HepG2 (cell line): ENCODE data around the gene SATB1. TPM values are rescaled to one million over a fixed set of nuclear protein-coding genes. Genes with fewer than 3 reads are reported as not detected.

Experiments
- ATAC-seq: fragments of 200-7000 bp; cut with Tn5 transposase; 3 replicates; pipeline ENCODE4 v1.9.1; 2020; ENCODE audit warnings: mild to moderate bottlenecking, moderate library complexity
- BruUV-seq: library from RNA; stranded (reverse); fragments of 400-500 nt; replicated peaks from 2 replicates; lab custom pipeline; 2021; lab: Mats Ljungman, UMichigan
- CTCF ChIA-PET: fragments of 300-600 bp; formaldehyde crosslinking; extraction: SDS; loops from one replicate; lab custom pipeline; 2021; ENCODE audit warnings: low total read pairs, inconsistent platforms, low intra/inter-chr PET ratio; lab: Yijun Ruan, JAX
- POLR2A ChIA-PET: fragments of 350-600 bp; sonication (Branson Sonifier 250); formaldehyde crosslinking; loops from one replicate; lab custom pipeline; 2020; ENCODE audit warnings: antibody characterized with exemption, inconsistent platforms; lab: Yijun Ruan, JAX
- DNase-seq: peaks from one replicate; pipeline ENCODE4 v3.0.0-alpha.2; 2015; ENCODE audit warnings: low spot score
- FAIRE-seq: peaks from 3 replicates; lab custom pipeline; 2011; peaks lifted over from hg19 to GRCh38; lab: Jason Lieb, UNC
- H2AFZ ChIP-seq: one replicate; pipeline ENCODE4 v1.6.1; 2011; ENCODE audit warnings: low read length, inconsistent platforms
- H3K27ac ChIP-seq: fragments of 300-600 bp; 3 replicates; pipeline ENCODE4 v1.8.0; 2011; ENCODE audit warnings: mixed run types, mild to moderate bottlenecking, mixed read lengths, low read length, inconsistent platforms; ENCODE audit not compliant: insufficient read depth; ENCODE audit errors: extremely low read length
- H3K27me3 ChIP-seq, 2 experiments: fragments of 200-600 bp in 1 of 2; 2 replicates in 1 of 2; 3 replicates in 1 of 2; pipeline versions ENCODE4 v1.6.0 to v1.8.0; 2011; ENCODE audit warnings: low read length in 2 of 2, mild to moderate bottlenecking in 2 of 2, moderate library complexity in 2 of 2, inconsistent platforms in 1 of 2; ENCODE audit not compliant: insufficient read depth in 2 of 2, control insufficient read depth in 1 of 2
- H3K36me3 ChIP-seq, 2 experiments: fragments of 200-600 bp in 1 of 2; replicated peaks in 1 of 2; 2 replicates in 1 of 2; 3 replicates in 1 of 2; pipeline versions ENCODE4 v1.5.1 to v1.8.0; 2011; ENCODE audit warnings: low read length in 2 of 2, inconsistent platforms in 1 of 2; ENCODE audit not compliant: insufficient read depth in 2 of 2, control insufficient read depth in 1 of 2
- H3K4me1 ChIP-seq: 2 replicates; pipeline ENCODE4 v1.5.1; 2012; ENCODE audit warnings: low read length, inconsistent platforms; ENCODE audit not compliant: insufficient read depth
- H3K4me2 ChIP-seq: 2 replicates; pipeline ENCODE4 v1.6.0; 2011; ENCODE audit warnings: low read depth, low read length, inconsistent platforms
- H3K4me3 ChIP-seq, 3 experiments: fragments of 200-600 bp in 1 of 3; sonication (generic), shearing (Covaris generic) in 1 of 3; replicated peaks in 1 of 3; 2 replicates each; pipeline ENCODE4 v1.5.1; 2011 to 2016; ENCODE audit warnings: low read length in 3 of 3, inconsistent platforms in 2 of 3, low read depth in 2 of 3, mild to moderate bottlenecking in 2 of 3, control low read depth in 1 of 3, mixed read lengths in 1 of 3; ENCODE audit not compliant: insufficient read depth in 1 of 3
- H3K79me2 ChIP-seq: one replicate; pipeline ENCODE4 v1.6.1; 2011; ENCODE audit warnings: low read length, inconsistent platforms; ENCODE audit not compliant: insufficient read depth
- H3K9ac ChIP-seq: 2 replicates; pipeline ENCODE4 v1.6.0; 2011; ENCODE audit warnings: mild to moderate bottlenecking, low read depth, low read length, inconsistent platforms; ENCODE audit not compliant: insufficient read depth
- H3K9me3 ChIP-seq: 2 replicates; pipeline ENCODE4 v1.5.1; 2012; ENCODE audit warnings: mild to moderate bottlenecking, low read length
- H4K20me1 ChIP-seq: 2 replicates; pipeline ENCODE4 v1.6.0; 2011; ENCODE audit warnings: inconsistent platforms, mild to moderate bottlenecking, low read length, moderate library complexity; ENCODE audit not compliant: insufficient read depth
- ATF7 ChIP-seq, 2 experiments: fragments of 450-650 bp in 1 of 2; sonication (generic) in 1 of 2; formaldehyde crosslinking in 1 of 2; IDR thresholded peaks; 2 replicates each; pipeline versions ENCODE4 v1.4.0 to v1.6.1; 2016 to 2020; ENCODE audit warnings: antibody characterized with exemption in 1 of 2, mild to moderate bottlenecking in 1 of 2, missing genetic modification reagents in 1 of 2
- CEBPB ChIP-seq: IDR thresholded peaks from 2 replicates; pipeline ENCODE4 v1.6.1; 2011; ENCODE audit warnings: low read depth, low read length, improper control_type of control experiment, borderline replicate concordance
- FOXP4 ChIP-seq: sonication (generic); formaldehyde crosslinking; IDR thresholded peaks from 2 replicates; pipeline ENCODE4 v1.4.0; 2020; ENCODE audit warnings: missing genetic modification reagents
- HNRNPK ChIP-seq: fragments of 200-400 bp; formaldehyde crosslinking; IDR thresholded peaks from 2 replicates; pipeline ENCODE4 v1.6.1; 2018; ENCODE audit warnings: low read length, low read depth, moderate library complexity, mild to moderate bottlenecking; ENCODE audit not compliant: poor library complexity, severe bottlenecking
- NR2C2 ChIP-seq: sonication (generic); formaldehyde crosslinking; IDR thresholded peaks from 2 replicates; pipeline ENCODE4 v1.4.0; 2020; ENCODE audit warnings: missing genetic modification reagents, mild to moderate bottlenecking, moderate library complexity, borderline replicate concordance
- ZBTB2 ChIP-seq: sonication (generic); formaldehyde crosslinking; IDR thresholded peaks from 2 replicates; pipeline ENCODE4 v1.8.0; 2022; ENCODE audit warnings: low read depth, missing genetic modification reagents
- ZBTB49 ChIP-seq: sonication (generic); formaldehyde crosslinking; IDR thresholded peaks from 2 replicates; pipeline ENCODE4 v1.4.0; 2020; ENCODE audit warnings: missing genetic modification reagents, borderline replicate concordance
- ZFP62 ChIP-seq: sonication (generic); formaldehyde crosslinking; IDR thresholded peaks from 2 replicates; pipeline ENCODE4 v1.4.0; 2020; ENCODE audit warnings: missing genetic modification reagents
- ZFX ChIP-seq: sonication (generic); formaldehyde crosslinking; IDR thresholded peaks from 2 replicates; pipeline ENCODE4 v1.4.0; 2020; ENCODE audit warnings: mild to moderate bottlenecking, low read depth, missing genetic modification reagents, moderate library complexity
- ZNF143 ChIP-seq: sonication (generic); formaldehyde crosslinking; IDR thresholded peaks from 2 replicates; pipeline ENCODE4 v1.4.0; 2020; ENCODE audit warnings: missing genetic modification reagents
- ZNF326 ChIP-seq: sonication (generic); formaldehyde crosslinking; IDR thresholded peaks from 2 replicates; pipeline ENCODE4 v1.4.0; 2020; ENCODE audit warnings: missing genetic modification reagents, borderline replicate concordance
- ZNF598 ChIP-seq: sonication (generic); formaldehyde crosslinking; IDR thresholded peaks from 2 replicates; pipeline ENCODE4 v1.5.1; 2020; ENCODE audit warnings: mild to moderate bottlenecking, missing genetic modification reagents, borderline replicate concordance
- WGBS: methylation state at CpG from one replicate; pipeline ENCODE4 v1.1.6; 2017; ENCODE audit warnings: low lambda C conversion rate; 5-methylcytosine and 5-hydroxymethylcytosine counted together
- in situ Hi-C: cut with HindIII; loops from 2 replicates; pipeline ENCODE4 v1.10.0; 2017; ENCODE audit warnings: low pct_unique_long_range_greater_than_20kb; ENCODE audit not compliant: extremely low pct_ligation_motif_present
- intact Hi-C: fragments of 100-400 bp; cut with micrococcal nuclease; formaldehyde crosslinking; loops from one replicate; pipeline ENCODE4 v1.10.0; 2022; ENCODE audit not compliant: unreplicated experiment
- polyA plus RNA-seq, 8 experiments: library from polyadenylated mRNA; depleted of rRNA in 3 of 8; stranded (reverse) in 7 of 8; unstranded in 1 of 8; fragments of >200 nt; fragmentation: Illumina TruSeq in 4 of 8; extraction: Trizol in 4 of 8; gene quantifications; 2 replicates each; pipeline versions ENCODE4 v1.2.1 to v1.2.3, GENCODE V29; 2011 to 2016; ENCODE audit warnings: low read depth in 4 of 8, missing spikeins in 1 of 8, mixed read lengths in 1 of 8; ENCODE audit not compliant: insufficient read depth in 1 of 8
- total RNA-seq, 5 experiments: library from RNA; depleted of rRNA; stranded (reverse); fragments of >200 nt; fragmentation: Illumina TruSeq; extraction: Trizol; gene quantifications; 2 replicates each; pipeline ENCODE4 v1.2.3, GENCODE V29; 2016; ENCODE audit warnings: low read depth in 1 of 5

Gene SATB1
- total and polyA plus RNA-seq, 2 of the 13 experiments (the other 11 are each of a cell fraction or from before 2014, with no cell fraction given) = 0.03 TPM; not detected in 1

- DNase-seq (no peak), ATAC-seq (no peak), FAIRE-seq (no peak)
- Histone ChIP-seq H3K4me2 (no peak overlapping the region), H3K27ac (no peak overlapping the region), H3K27me3 (no peaks in the 10 kb centered on the region), H3K4me3 (no peak overlapping the region), H2AFZ (no peak overlapping the region), H3K9ac (no peak overlapping the region), H3K4me1 (no peaks in the 10 kb centered on the region), H3K79me2 (no peaks in the 10 kb centered on the region), H4K20me1 (no peaks in the 10 kb centered on the region)
- WGBS = 0% methylated on average over 1 of the region's 1 CpG
- CTCF ChIA-PET = no interaction called here
- BruUV-seq = no TSS peak
- in situ Hi-C loops = no loop called here
- TF ChIP-seq ZFX (CRISPR knock-in tag) (no peak), HNRNPK (no peak), ATF7 (IDR thresholded peaks at IDR 0.05) (0 out of 2 replicates have a peak, but pooled peaks have one; percentile 3), ATF7 (CRISPR knock-in tag; IDR thresholded peaks at IDR 0.05) (no peak), CEBPB (peak; percentile 29; the same call in 1 of the 2 replicates), FOXP4 (CRISPR knock-in tag) (no peak)
- TF ChIP-seq, all 625 proteins: peak for 2
- intact Hi-C loops = no loop called here
- peaks cover under 1% of the 10 kb centered on the region; the same call in 1 of the 2 replicates for H3K9me3 ChIP-seq
- H3K36me3 ChIP-seq = no peaks in the 10 kb centered on the region
- POLR2A ChIA-PET = no interaction called here
Observed at GRCh38 chr3:18302517-18302916, 122.6 kb downstream of the SATB1 start.

GRCh38 chr3:18301781-18302180 is 123.4 kb downstream of the SATB1 start:
- FAIRE-seq = no peak
- Histone ChIP-seq H3K4me3 (no peak overlapping the region), H2AFZ (no peak overlapping the region), H3K4me2 (no peak overlapping the region), H3K9me3 (peaks cover 8% of the 10 kb centered on the region), H3K27ac (no peak overlapping the region), H3K79me2 (no peaks in the 10 kb centered on the region), H4K20me1 (no peaks in the 10 kb centered on the region), H3K9ac (no peak overlapping the region), H3K4me1 (no peaks in the 10 kb centered on the region), H3K27me3 (no peaks in the 10 kb centered on the region), H3K36me3 (no peaks in the 10 kb centered on the region)
- no TSS peak for BruUV-seq
- ChIA-PET CTCF (no interaction called here), POLR2A (no interaction called here)
- ATAC-seq = no peak
- DNase-seq = no peak
- in situ Hi-C loops = no loop called here
- intact Hi-C loops = no loop called here
- 7% methylated on average over 1 of the region's 1 CpG for WGBS
- TF ChIP-seq ZBTB49 (CRISPR knock-in tag) (no peak), ZFP62 (CRISPR knock-in tag) (no peak), NR2C2 (no peak), ZNF598 (CRISPR knock-in tag) (no peak), HNRNPK (no peak), ZBTB2 (CRISPR knock-in tag) (no peak), ZNF143 (no peak), ZNF326 (CRISPR knock-in tag) (no peak)
